Activated T-cell treated with anti-CD3 and anti-CD28 coated beads, Interleukin-2, amount 50 U/mL, for 72 hours (primary cell): ENCODE data around the gene LDLRAD4. TPM values are rescaled to one million over a fixed set of nuclear protein-coding genes. Genes with fewer than 3 reads are reported as not detected.
"Not testable (repeated sequence)": the region's sequence is repeated elsewhere in the genome, so short reads cannot be mapped to it uniquely, and the experiment has no call there.

ENCODE experiments used
- ATAC-seq, 2 donors: fragments of 150-1000 bp; cut with Tn5 transposase; replicated peaks in 1 of 2; 2 replicates each; pipeline ENCODE4 v1.10.0; 2021; ENCODE audit warnings: moderate library complexity in 2 of 2, mild to moderate bottlenecking in 1 of 2
- DNase-seq, 2 donors: peaks; one replicate each; pipeline ENCODE4 v3.0.0; 2021 to 2022; ENCODE audit warnings: mixed read lengths in 1 of 2
- H3K27ac Mint-ChIP-seq: one replicate; pipeline ENCODE4 v1.8.0; 2022; ENCODE audit warnings: mild to moderate bottlenecking, moderate library complexity, mixed read lengths
- H3K27me3 Mint-ChIP-seq: one replicate; pipeline ENCODE4 v1.8.0; 2022; ENCODE audit warnings: low read depth, mixed read lengths
- H3K36me3 Mint-ChIP-seq, 2 donors: one replicate each; pipeline ENCODE4 v1.8.0; 2022; ENCODE audit warnings: mixed read lengths in 2 of 2, mild to moderate bottlenecking in 1 of 2; ENCODE audit not compliant: insufficient read depth in 2 of 2
- H3K4me1 Mint-ChIP-seq: one replicate; pipeline ENCODE4 v1.8.0; 2022; ENCODE audit warnings: low read depth, mixed read lengths
- H3K4me3 Mint-ChIP-seq, 2 donors: one replicate each; pipeline ENCODE4 v1.8.0; 2022; ENCODE audit warnings: mild to moderate bottlenecking in 2 of 2, mixed read lengths in 2 of 2, moderate library complexity in 2 of 2
- H3K9me3 Mint-ChIP-seq, 2 donors: one replicate each; pipeline ENCODE4 v1.8.0; 2022; ENCODE audit warnings: mixed read lengths in 2 of 2
- total RNA-seq, 2 donors: library from RNA; stranded (reverse); gene quantifications; one replicate each; pipeline ENCODE4 v1.2.3, GENCODE V29; 2022

Gene LDLRAD4
- total RNA-seq, 2 donors from 2014 or later, result 46.0 to 47.2 TPM

- no peaks in the 10 kb centered on the region for H3K36me3 Mint-ChIP-seq
- H3K4me3 Mint-ChIP-seq, result no peak overlapping the region
- no peak overlapping the region for H3K27ac Mint-ChIP-seq
These were observed 442.7 kb downstream of the LDLRAD4 start for GRCh38 chr18:13661051-13661778.

DNA sequence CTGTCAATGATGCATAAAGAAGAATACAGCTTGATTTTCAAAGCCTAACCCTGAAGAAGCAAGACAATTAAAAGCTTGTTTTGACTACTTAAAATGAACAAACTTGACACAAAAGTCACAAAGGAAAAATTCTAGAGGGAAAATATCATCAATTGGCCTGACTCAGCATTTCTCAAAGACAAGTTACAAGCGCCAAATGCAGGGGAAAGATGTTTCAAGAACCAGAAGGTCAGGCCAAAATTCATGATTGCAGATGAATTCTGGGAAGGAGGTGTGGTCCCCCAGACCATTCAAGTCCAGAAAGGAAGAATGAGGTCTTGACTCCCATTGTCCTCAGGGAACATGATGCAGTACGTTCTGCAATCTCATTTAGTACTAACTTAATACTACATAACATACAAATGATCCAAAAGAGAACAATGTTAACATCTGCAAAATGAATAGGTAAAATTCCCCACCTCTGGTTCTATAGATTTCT, 443.3 kb downstream of the LDLRAD4 start:
- H3K27me3 Mint-ChIP-seq, result no peaks in the 10 kb centered on the region
- no peaks in the 10 kb centered on the region for H3K4me1 Mint-ChIP-seq
- no peaks in the 10 kb centered on the region for H3K9me3 Mint-ChIP-seq
- ATAC-seq (no peak), DNase-seq (no peak)
- no peak overlapping the region for H3K4me3 Mint-ChIP-seq
- no peak overlapping the region for H3K27ac Mint-ChIP-seq
- no peaks in the 10 kb centered on the region for H3K36me3 Mint-ChIP-seq

More at GRCh38 chr18:13661051-13661778, 442.7 kb downstream of the LDLRAD4 start:
- H3K9me3 Mint-ChIP-seq, result no peaks in the 10 kb centered on the region
- DNase-seq, result no peak
- H3K27me3 Mint-ChIP-seq, result no peaks in the 10 kb centered on the region
- no peak for ATAC-seq
- no peaks in the 10 kb centered on the region for H3K4me1 Mint-ChIP-seq

GRCh38 chr18:13672657-13673056, 454.1 kb downstream of the LDLRAD4 start:
- Mint-ChIP-seq H3K36me3 (peaks cover 2 to 6% of the 10 kb centered on the region in 2 donors), H3K9me3 (no peaks in the 10 kb centered on the region), H3K4me1 (peaks cover 4% of the 10 kb centered on the region), H3K27ac (no peak overlapping the region), H3K27me3 (no peaks in the 10 kb centered on the region), H3K4me3 (no peak overlapping the region)
- no peak for ATAC-seq
- DNase-seq, result no peak

DNA sequence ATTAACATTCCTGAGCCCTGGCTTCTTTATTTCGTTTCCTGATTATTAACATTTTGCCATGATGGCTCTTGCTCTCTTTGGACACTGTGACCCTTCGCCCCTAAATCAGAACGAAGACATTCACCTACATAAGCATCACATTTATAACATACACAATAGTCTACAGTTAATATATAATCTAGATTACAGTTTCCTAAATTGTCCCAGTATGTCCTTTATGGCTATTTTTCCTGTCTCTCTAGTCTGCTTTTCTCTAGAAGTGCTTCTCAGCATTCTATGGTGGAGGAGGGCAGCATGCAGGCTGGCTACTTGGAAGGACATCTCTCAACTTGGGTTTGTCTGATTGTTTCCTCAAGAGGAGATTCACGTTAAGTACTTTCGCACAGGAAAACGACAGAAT, 457.9 kb downstream of the LDLRAD4 start:
- no peak overlapping the region for H3K4me3 Mint-ChIP-seq
- H3K9me3 Mint-ChIP-seq, result no peaks in the 10 kb centered on the region
- H3K4me1 Mint-ChIP-seq, result peaks cover 14% of the 10 kb centered on the region
- ATAC-seq (no peak), DNase-seq (no peak)
- no peaks in the 10 kb centered on the region for H3K27me3 Mint-ChIP-seq
- H3K36me3 Mint-ChIP-seq, result no peaks in the 10 kb centered on the region
- peak overlapping the region; percentile 54 for H3K27ac Mint-ChIP-seq

- H3K4me3 Mint-ChIP-seq, H3K9me3 Mint-ChIP-seq, H3K36me3 Mint-ChIP-seq, H3K27ac Mint-ChIP-seq, ATAC-seq, H3K27me3 Mint-ChIP-seq, DNase-seq: not testable (repeated sequence)
- peaks cover 14% of the 10 kb centered on the region for H3K4me1 Mint-ChIP-seq
These were observed 458.8 kb downstream of the LDLRAD4 start for GRCh38 chr18:13677350-13677749.

DNA sequence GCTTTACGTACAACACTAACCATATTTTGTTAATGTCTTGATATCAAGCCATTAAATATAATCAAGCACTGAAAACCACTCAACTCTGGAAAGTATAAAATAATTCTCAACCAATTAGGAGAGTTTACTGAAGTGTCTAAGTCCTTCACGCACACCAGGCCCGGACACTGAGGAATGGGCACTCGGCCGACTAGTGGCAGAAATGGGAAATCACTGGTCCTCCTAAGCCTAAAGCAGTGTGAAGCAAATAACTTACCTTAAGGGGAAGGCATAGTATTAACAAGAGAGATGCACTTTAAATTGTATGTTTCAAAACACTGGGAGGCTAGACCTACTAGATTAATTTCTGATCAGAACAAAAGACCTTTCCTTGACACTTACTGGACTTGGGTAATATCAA, 462.1 kb downstream of the LDLRAD4 start:
- Mint-ChIP-seq H3K4me3 (no peak overlapping the region), H3K9me3 (no peaks in the 10 kb centered on the region)

GRCh38 chr18:13681701-13682100, 463.1 kb downstream of the LDLRAD4 start:
- Mint-ChIP-seq H3K9me3 (no peaks in the 10 kb centered on the region), H3K36me3 (peaks cover 0 to 3% of the 10 kb centered on the region in 2 donors), H3K4me1 (peaks cover 14% of the 10 kb centered on the region), H3K27me3 (no peaks in the 10 kb centered on the region), H3K27ac (no peak overlapping the region), H3K4me3 (no peak overlapping the region)
- ATAC-seq (no peak), DNase-seq (no peak)

More for the DNA sequence above, 462.1 kb downstream of the LDLRAD4 start:
- no peaks in the 10 kb centered on the region for H3K27me3 Mint-ChIP-seq
- H3K36me3 Mint-ChIP-seq, result peaks cover 0 to 3% of the 10 kb centered on the region in 2 donors
- no peak for ATAC-seq
- H3K4me1 Mint-ChIP-seq, result peaks cover 14% of the 10 kb centered on the region
- H3K27ac Mint-ChIP-seq, result no peak overlapping the region
- DNase-seq, result no peak

- ATAC-seq (no peak), DNase-seq (no peak)
- Mint-ChIP-seq H3K4me3 (no peak overlapping the region), H3K27me3 (no peaks in the 10 kb centered on the region), H3K27ac (no peak overlapping the region), H3K4me1 (peaks cover 5% of the 10 kb centered on the region), H3K36me3 (peaks cover 2 to 3% of the 10 kb centered on the region in 2 donors), H3K9me3 (no peaks in the 10 kb centered on the region)
These were observed 466.0 kb downstream of the LDLRAD4 start for GRCh38 chr18:13684546-13684945.

DNA sequence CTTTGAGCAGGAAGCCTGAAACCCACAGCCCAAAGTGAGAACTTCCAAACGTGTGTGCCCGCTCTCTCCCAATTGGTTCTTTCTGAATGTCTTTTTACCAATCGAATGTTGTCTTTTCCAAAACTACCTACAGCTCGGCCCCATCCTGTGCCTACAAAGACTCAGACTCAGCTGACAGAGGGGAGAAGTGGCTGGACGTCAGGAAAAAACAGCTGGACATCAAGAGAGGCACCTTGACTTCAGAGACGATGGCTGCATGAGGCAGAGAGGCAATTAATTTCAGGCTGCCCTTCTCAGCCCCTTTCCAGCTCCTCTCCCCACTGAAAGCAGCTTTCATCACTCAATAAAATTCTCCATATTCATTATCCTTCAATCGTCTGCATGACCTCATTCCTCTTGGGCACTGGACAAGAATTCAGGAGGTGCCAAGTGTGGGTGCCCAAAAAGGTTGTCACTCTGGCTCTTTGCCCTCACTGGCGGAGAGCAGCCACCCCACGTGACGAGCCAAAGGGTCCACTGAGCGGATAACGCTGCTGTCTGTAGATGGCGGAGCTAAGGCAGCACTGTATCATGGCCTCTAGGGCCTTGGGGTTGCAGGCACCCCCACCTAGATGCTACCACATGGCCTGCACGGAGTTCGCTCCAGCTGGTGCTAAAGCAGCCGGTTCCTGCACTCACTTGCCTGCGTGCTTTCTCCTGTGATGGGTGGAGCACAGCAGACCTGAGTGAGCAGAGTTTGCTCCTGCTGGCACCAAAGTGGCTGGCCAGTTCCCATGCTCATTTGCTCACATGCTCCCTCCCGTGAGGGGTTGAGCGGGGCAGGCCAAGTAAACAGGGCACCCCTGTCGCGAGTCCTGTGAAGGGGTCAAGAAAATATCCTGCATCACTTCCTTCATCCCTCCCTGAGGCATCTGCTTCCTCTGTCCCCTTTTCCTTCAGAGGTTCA, 469.9 kb downstream of the LDLRAD4 start:
- no peak overlapping the region for H3K4me3 Mint-ChIP-seq
- H3K27ac Mint-ChIP-seq, result no peak overlapping the region
- no peaks in the 10 kb centered on the region for H3K27me3 Mint-ChIP-seq
- peaks cover 7 to 15% of the 10 kb centered on the region in 2 donors for H3K36me3 Mint-ChIP-seq
- H3K9me3 Mint-ChIP-seq, result peaks cover 0 to 5% of the 10 kb centered on the region in 2 donors
- DNase-seq (no peak), ATAC-seq (no peak)
- peaks cover 15% of the 10 kb centered on the region for H3K4me1 Mint-ChIP-seq

DNA sequence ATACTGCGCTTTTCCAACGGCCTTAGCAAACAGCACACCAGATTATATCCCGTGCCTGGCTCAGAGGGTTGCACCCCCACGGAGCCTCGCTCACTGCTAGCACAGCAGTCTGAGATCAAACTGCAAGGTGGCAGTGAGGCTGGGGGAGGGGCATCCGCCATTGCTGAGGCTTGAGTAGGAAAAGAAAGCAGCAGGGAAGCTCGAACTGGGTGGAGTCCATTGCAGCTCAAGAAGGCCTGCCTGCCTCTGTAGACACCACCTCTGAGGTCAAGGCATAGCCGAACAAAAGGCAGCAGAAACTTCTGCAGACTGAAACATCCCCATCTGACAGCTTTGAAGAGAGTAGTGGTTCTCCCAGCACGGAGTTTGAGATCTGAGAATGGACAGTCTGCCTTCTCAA, 471.5 kb downstream of the LDLRAD4 start:
- not testable (repeated sequence) for H3K4me3 Mint-ChIP-seq, DNase-seq, H3K9me3 Mint-ChIP-seq, ATAC-seq, H3K27ac Mint-ChIP-seq, H3K27me3 Mint-ChIP-seq
- peaks cover 7 to 22% of the 10 kb centered on the region in 2 donors for H3K36me3 Mint-ChIP-seq
- H3K4me1 Mint-ChIP-seq, result peaks cover 15% of the 10 kb centered on the region

DNA sequence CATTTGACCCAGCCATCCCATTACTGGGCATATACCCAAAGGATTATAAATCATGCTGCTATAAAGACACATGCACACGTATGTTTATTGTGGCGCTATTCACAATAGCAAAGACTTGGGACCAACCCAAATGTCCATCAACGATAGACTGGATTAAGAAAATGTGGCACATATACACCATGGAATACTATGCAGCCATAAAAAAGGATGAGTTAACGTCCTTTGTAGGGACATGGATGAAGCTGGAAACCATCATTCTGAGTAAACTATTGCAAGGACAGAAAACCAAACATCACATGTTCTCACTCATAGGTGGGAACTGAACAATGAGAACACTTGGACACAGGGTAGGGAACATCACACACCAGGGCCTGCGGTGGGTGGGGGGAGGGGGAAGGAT, 476.8 kb downstream of the LDLRAD4 start:
- H3K9me3 Mint-ChIP-seq, result peaks cover 5 to 10% of the 10 kb centered on the region in 2 donors
- H3K4me1 Mint-ChIP-seq, result peaks cover 10% of the 10 kb centered on the region
- H3K4me3 Mint-ChIP-seq, H3K27ac Mint-ChIP-seq, DNase-seq, H3K27me3 Mint-ChIP-seq, ATAC-seq: not testable (repeated sequence)
- peaks cover 10 to 29% of the 10 kb centered on the region in 2 donors for H3K36me3 Mint-ChIP-seq

DNA sequence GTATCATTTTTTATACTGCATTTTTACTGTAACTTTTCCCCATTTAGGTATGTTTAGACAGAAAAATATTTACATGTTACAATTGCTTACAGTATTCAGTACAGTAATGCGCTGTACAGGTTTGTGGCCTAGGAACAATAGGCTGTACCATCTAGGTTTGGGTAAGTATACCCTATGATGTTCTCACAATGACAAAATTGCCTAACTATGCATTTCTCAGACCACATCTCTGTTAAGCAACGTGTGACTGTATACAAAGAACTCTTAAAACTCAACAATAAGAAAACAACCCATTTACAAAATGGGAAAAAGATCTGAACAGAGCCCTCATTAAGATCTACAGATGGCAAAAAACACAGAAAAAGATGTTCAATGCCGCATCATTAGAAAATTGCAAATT, 478.4 kb downstream of the LDLRAD4 start:
- H3K4me1 Mint-ChIP-seq, result peaks cover 4% of the 10 kb centered on the region
- peaks cover 7 to 37% of the 10 kb centered on the region in 2 donors for H3K36me3 Mint-ChIP-seq
- no peaks in the 10 kb centered on the region for H3K27me3 Mint-ChIP-seq
- H3K27ac Mint-ChIP-seq, result no peak overlapping the region
- DNase-seq, result no peak
- no peak overlapping the region for H3K4me3 Mint-ChIP-seq
- ATAC-seq, result no peak
- peaks cover 9 to 12% of the 10 kb centered on the region in 2 donors for H3K9me3 Mint-ChIP-seq

GRCh38 chr18:13700153-13700552, 481.6 kb downstream of the LDLRAD4 start:
- no peak for DNase-seq
- peaks cover 8 to 33% of the 10 kb centered on the region in 2 donors for H3K36me3 Mint-ChIP-seq
- no peaks in the 10 kb centered on the region for H3K4me1 Mint-ChIP-seq
- ATAC-seq, result no peak
- peak overlapping the region; percentile 21 for H3K27ac Mint-ChIP-seq
- H3K4me3 Mint-ChIP-seq, result no peak overlapping the region
- peaks cover 3 to 12% of the 10 kb centered on the region in 2 donors for H3K9me3 Mint-ChIP-seq
- no peaks in the 10 kb centered on the region for H3K27me3 Mint-ChIP-seq
